Mesothelial cell of epicardium (in vitro differentiated cells): Measurements from ENCODE around the gene FRMPD1. TPM values are rescaled to one million over a fixed set of nuclear protein-coding genes. Genes with fewer than 3 reads are reported as not detected.

Experiments
- DNase-seq, 2 experiments: peaks; one replicate each; pipeline ENCODE4 v3.0.0; 2021; ENCODE audit warnings: low spot score in 2 of 2; ENCODE audit not compliant: unreplicated experiment in 2 of 2
- H3K27ac Mint-ChIP-seq: 2 replicates; pipeline ENCODE4 v1.8.0; 2021; ENCODE audit warnings: mixed read lengths
- H3K27me3 Mint-ChIP-seq: 2 replicates; pipeline ENCODE4 v1.8.0; 2021; ENCODE audit warnings: low read depth, mixed read lengths
- H3K36me3 Mint-ChIP-seq: 2 replicates; pipeline ENCODE4 v1.8.0; 2021; ENCODE audit warnings: mixed read lengths
- H3K4me1 Mint-ChIP-seq: 2 replicates; pipeline ENCODE4 v1.8.0; 2021; ENCODE audit warnings: mixed read lengths
- H3K4me3 Mint-ChIP-seq: 2 replicates; pipeline ENCODE4 v1.8.0; 2021; ENCODE audit warnings: mild to moderate bottlenecking, moderate library complexity, mixed read lengths
- H3K9me3 Mint-ChIP-seq: 2 replicates; pipeline ENCODE4 v1.8.0; 2021; ENCODE audit warnings: mixed read lengths
- CTCF ChIP-seq: fragments of 200-600 bp; sonication (generic); IDR thresholded peaks from one replicate; pipeline ENCODE4 v1.5.0; 2021; ENCODE audit warnings: antibody characterized with exemption; ENCODE audit not compliant: unreplicated experiment
- total RNA-seq: library from RNA; stranded (reverse); gene quantifications from 3 replicates; pipeline ENCODE4 v1.2.1, GENCODE V29; 2021

The FRMPD1 gene
- total RNA-seq, 1 donor from 2014 or later, result 0.45 TPM

GRCh38 chr9:37788332-37788731 is 137.6 kb downstream of the FRMPD1 start:
- Mint-ChIP-seq H3K36me3 (no peaks in the 10 kb centered on the region), H3K4me3 (no peak overlapping the region), H3K27ac (no peak overlapping the region), H3K9me3 (no peaks in the 10 kb centered on the region), H3K27me3 (no peaks in the 10 kb centered on the region), H3K4me1 (peaks cover 13% of the 10 kb centered on the region)
- no peak for DNase-seq
- TF ChIP-seq CTCF, result no peak

GRCh38 chr9:37790096-37790495 is 139.3 kb downstream of the FRMPD1 start:
- Mint-ChIP-seq H3K4me1 (peaks cover 4% of the 10 kb centered on the region), H3K9me3 (no peaks in the 10 kb centered on the region), H3K27ac (no peak overlapping the region), H3K36me3 (no peaks in the 10 kb centered on the region), H3K27me3 (peaks cover under 1% of the 10 kb centered on the region), H3K4me3 (no peak overlapping the region)
- no peak for DNase-seq
- no peak for TF ChIP-seq CTCF

GRCh38 chr9:37792122-37792521 is 141.4 kb downstream of the FRMPD1 start:
- H3K9me3 Mint-ChIP-seq, result no peaks in the 10 kb centered on the region
- DNase-seq, result no peak
- no peak overlapping the region for H3K27ac Mint-ChIP-seq

GRCh38 chr9:37796232-37796631 is 145.5 kb downstream of the FRMPD1 start:
- Mint-ChIP-seq H3K36me3 (no peaks in the 10 kb centered on the region), H3K9me3 (no peaks in the 10 kb centered on the region), H3K4me1 (peaks cover 10% of the 10 kb centered on the region), H3K4me3 (no peak overlapping the region), H3K27ac (no peak overlapping the region), H3K27me3 (peaks cover 5% of the 10 kb centered on the region)
- DNase-seq, result no peak
- TF ChIP-seq CTCF, result no peak

More at GRCh38 chr9:37792122-37792521, 141.4 kb downstream of the FRMPD1 start:
- H3K27me3 Mint-ChIP-seq, result peaks cover 5% of the 10 kb centered on the region
- no peak overlapping the region for H3K4me3 Mint-ChIP-seq
- no peaks in the 10 kb centered on the region for H3K4me1 Mint-ChIP-seq
- H3K36me3 Mint-ChIP-seq, result no peaks in the 10 kb centered on the region
- no peak for TF ChIP-seq CTCF

Other genes with a start within 250 kb of the FRMPD1 start
- gene GRHPR, start 228.3 kb upstream of the FRMPD1 start, total RNA-seq, result 99.5 to 106 TPM (median 102 TPM) in 3 replicates
- 34.2 to 35.3 TPM (median 35.2 TPM) in 3 replicates for gene ZBTB5, start 185.5 kb upstream of the FRMPD1 start, total RNA-seq
- gene POLR1E, start 165.0 kb upstream of the FRMPD1 start, total RNA-seq, result 24.9 to 27.3 TPM (median 26.1 TPM) in 3 replicates
- 22.0 to 26.6 TPM (median 24.1 TPM) in 3 replicates for gene FBXO10, start 74.6 kb upstream of the FRMPD1 start, total RNA-seq
- 81.4 to 87.2 TPM (median 83.4 TPM) in 3 replicates for gene TOMM5, start 58.4 kb upstream of the FRMPD1 start, total RNA-seq
- gene TRMT10B, start 102.9 kb downstream of the FRMPD1 start, total RNA-seq, result 10.1 to 11.3 TPM (median 11.0 TPM) in 3 replicates
- gene EXOSC3, start 134.1 kb downstream of the FRMPD1 start, total RNA-seq, result 37.6 to 49.1 TPM (median 38.8 TPM) in 3 replicates
- gene DCAF10, start 149.8 kb downstream of the FRMPD1 start, total RNA-seq, result 30.9 to 32.8 TPM (median 31.4 TPM) in 3 replicates